HT-29 (cell line): ENCODE data around the gene CDC42EP4. TPM values are rescaled to one million over a fixed set of nuclear protein-coding genes. Genes with fewer than 3 reads are reported as not detected.

Source experiments
- DNase-seq: peaks from one replicate; pipeline ENCODE4 v3.0.0-alpha.2; 2015; ENCODE audit warnings: low spot score
- total RNA-seq: library from RNA; depleted of rRNA; stranded (reverse); fragments of >200 nt; shearing (Covaris generic); gene quantifications from 2 replicates; pipeline ENCODE4 v1.2.3, GENCODE V29; 2014

CDC42EP4 gene
- total RNA-seq, 1 experiment from 2014 or later, result 109 TPM

GRCh38 chr17:73301369-73301768, 10.4 kb downstream of the CDC42EP4 start:
- no peak for DNase-seq

- DNase-seq, result no peak
These were observed 11.4 kb downstream of the CDC42EP4 start for GRCh38 chr17:73300392-73300791.

- DNase-seq, result no peak
These were observed 13.6 kb downstream of the CDC42EP4 start for GRCh38 chr17:73297934-73298861.

- DNase-seq, result peak; percentile 92
These were observed 18.3 kb downstream of the CDC42EP4 start for GRCh38 chr17:73293480-73293911.

GRCh38 chr17:73293031-73293430, 18.8 kb downstream of the CDC42EP4 start:
- peak; percentile 69 for DNase-seq

- DNase-seq, result peak; percentile 55
These were observed 19.7 kb downstream of the CDC42EP4 start for GRCh38 chr17:73292031-73292531.

GRCh38 chr17:73291260-73291801, 20.5 kb downstream of the CDC42EP4 start:
- peak; percentile 80 for DNase-seq

GRCh38 chr17:73290399-73291259, 21.2 kb downstream of the CDC42EP4 start:
- peak; percentile 8 for DNase-seq

GRCh38 chr17:73289549-73290254, 22.1 kb downstream of the CDC42EP4 start:
- peak; percentile 20 for DNase-seq

- DNase-seq, result peak; percentile 84
These were observed 23.1 kb downstream of the CDC42EP4 start for GRCh38 chr17:73288534-73289302.

- DNase-seq, result peak; percentile 50
These were observed 24.9 kb downstream of the CDC42EP4 start for GRCh38 chr17:73286863-73287296.

GRCh38 chr17:73285916-73286862, 25.6 kb downstream of the CDC42EP4 start:
- DNase-seq, result no peak

- no peak for DNase-seq
These were observed 26.2 kb downstream of the CDC42EP4 start for GRCh38 chr17:73285603-73285908.

- DNase-seq, result no peak
These were observed 26.7 kb downstream of the CDC42EP4 start for GRCh38 chr17:73284906-73285602.

- DNase-seq, result no peak
These were observed 27.4 kb downstream of the CDC42EP4 start for GRCh38 chr17:73284354-73284753.

GRCh38 chr17:73283841-73284282, 27.9 kb downstream of the CDC42EP4 start:
- no peak for DNase-seq

- DNase-seq, result no peak
These were observed 28.6 kb downstream of the CDC42EP4 start for GRCh38 chr17:73283250-73283649.

GRCh38 chr17:73282629-73283028, 29.2 kb downstream of the CDC42EP4 start:
- DNase-seq, result no peak

GRCh38 chr17:73281928-73282327, 29.9 kb downstream of the CDC42EP4 start:
- no peak for DNase-seq
